ENCODE results near the gene KRT80.

KRT80 gene

DNA sequence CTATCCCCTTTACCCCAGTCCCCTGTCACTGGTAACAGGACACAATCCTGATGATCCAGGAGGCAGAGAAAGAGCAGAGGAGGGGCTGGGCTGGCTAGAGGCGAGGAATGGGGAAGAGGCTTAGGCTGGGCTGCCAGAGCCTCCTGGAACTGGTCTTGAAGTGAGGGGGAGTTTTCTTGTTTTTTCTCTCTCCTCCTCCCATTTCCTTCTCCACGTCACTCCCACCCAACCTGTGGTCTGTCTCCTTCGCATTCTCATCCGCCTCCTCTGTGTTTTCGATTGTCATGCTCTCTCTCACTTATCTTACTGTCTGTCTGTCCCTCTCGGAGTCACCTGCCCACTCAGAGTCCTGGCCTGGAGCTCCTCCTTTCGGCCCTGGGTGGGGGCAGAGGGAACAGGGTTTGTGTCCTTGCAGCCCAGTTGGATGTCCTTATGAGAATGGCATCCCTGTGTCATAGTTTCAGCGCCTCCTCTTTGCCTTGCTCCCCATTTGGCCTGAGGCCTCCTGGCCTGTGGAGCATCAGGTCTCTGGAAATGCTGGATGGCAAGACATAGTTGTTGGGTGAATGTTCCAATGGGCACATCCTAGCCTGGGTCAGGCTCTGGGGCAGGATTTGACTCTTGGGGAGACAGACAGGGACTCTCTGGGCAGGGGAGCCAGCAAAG is 3.4 kb upstream of the KRT80 start:
- Histone ChIP-seq H3K27me3 (ENCODE audit: control insufficient read depth, insufficient read depth, low read length, poor library complexity, severe bottlenecking) (no peaks in the 10 kb centered on the region), H3K27ac (ENCODE audit: insufficient read depth, low read depth, low read length, poor library complexity, severe bottlenecking) (no peak overlapping the region), H3K4me3 (ENCODE audit: insufficient read depth, low read depth, low read length) (no peak overlapping the region), H3K36me3 (ENCODE audit: control insufficient read depth, insufficient read depth, low read length) (no peaks in the 10 kb centered on the region), H3K9me3 (ENCODE audit: control insufficient read depth, low read length) (no peaks in the 10 kb centered on the region), H3K4me1 (ENCODE audit: control insufficient read depth, insufficient read depth, low read length) (peaks cover 27% of the 10 kb centered on the region)
- 79 to 81% methylated on average over 8 of the region's 8 CpGs for WGBS, 2 experiments

- Histone ChIP-seq H3K36me3 (ENCODE audit: control insufficient read depth, insufficient read depth, low read length) (no peaks in the 10 kb centered on the region), H3K27ac (ENCODE audit: insufficient read depth, low read depth, low read length, poor library complexity, severe bottlenecking) (no peak overlapping the region), H3K4me3 (ENCODE audit: insufficient read depth, low read depth, low read length) (no peak overlapping the region), H3K4me1 (ENCODE audit: control insufficient read depth, insufficient read depth, low read length) (peaks cover 15% of the 10 kb centered on the region), H3K9me3 (ENCODE audit: control insufficient read depth, low read length) (no peaks in the 10 kb centered on the region), H3K27me3 (ENCODE audit: control insufficient read depth, insufficient read depth, low read length, poor library complexity, severe bottlenecking) (no peaks in the 10 kb centered on the region)
- WGBS, 2 experiments = 83 to 86% methylated on average over 6 of the region's 6 CpGs
Observed at GRCh38 chr12:52193991-52194390, 2.2 kb upstream of the KRT80 start.

DNA sequence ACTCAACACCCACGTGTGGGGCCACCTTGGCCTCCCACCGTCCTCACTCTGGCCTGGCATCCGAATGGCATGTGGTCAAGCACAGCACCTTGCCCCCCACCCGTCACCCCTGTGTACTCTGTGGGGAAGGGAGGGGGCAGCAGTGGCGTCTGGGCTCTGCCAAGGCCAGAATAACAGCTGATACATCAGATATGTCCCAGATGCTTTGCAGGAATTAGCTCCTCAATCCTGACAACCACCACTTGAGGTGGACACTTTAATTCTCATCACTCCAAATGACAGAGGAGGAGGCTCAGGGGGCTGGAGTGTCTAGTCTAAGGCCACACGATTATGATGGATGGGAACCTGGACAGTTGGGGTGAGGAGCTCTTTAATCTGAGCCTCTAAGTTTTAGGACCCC is 1.7 kb upstream of the KRT80 start:
- Histone ChIP-seq H3K9me3 (ENCODE audit: control insufficient read depth, low read length) (no peaks in the 10 kb centered on the region), H3K4me1 (ENCODE audit: control insufficient read depth, insufficient read depth, low read length) (peaks cover 10% of the 10 kb centered on the region), H3K4me3 (ENCODE audit: insufficient read depth, low read depth, low read length) (no peak overlapping the region), H3K27ac (ENCODE audit: insufficient read depth, low read depth, low read length, poor library complexity, severe bottlenecking) (no peak overlapping the region), H3K27me3 (ENCODE audit: control insufficient read depth, insufficient read depth, low read length, poor library complexity, severe bottlenecking) (no peaks in the 10 kb centered on the region), H3K36me3 (ENCODE audit: control insufficient read depth, insufficient read depth, low read length) (no peaks in the 10 kb centered on the region)
- WGBS, 2 experiments = 91 to 95% methylated on average over 6 of the region's 6 CpGs

DNA sequence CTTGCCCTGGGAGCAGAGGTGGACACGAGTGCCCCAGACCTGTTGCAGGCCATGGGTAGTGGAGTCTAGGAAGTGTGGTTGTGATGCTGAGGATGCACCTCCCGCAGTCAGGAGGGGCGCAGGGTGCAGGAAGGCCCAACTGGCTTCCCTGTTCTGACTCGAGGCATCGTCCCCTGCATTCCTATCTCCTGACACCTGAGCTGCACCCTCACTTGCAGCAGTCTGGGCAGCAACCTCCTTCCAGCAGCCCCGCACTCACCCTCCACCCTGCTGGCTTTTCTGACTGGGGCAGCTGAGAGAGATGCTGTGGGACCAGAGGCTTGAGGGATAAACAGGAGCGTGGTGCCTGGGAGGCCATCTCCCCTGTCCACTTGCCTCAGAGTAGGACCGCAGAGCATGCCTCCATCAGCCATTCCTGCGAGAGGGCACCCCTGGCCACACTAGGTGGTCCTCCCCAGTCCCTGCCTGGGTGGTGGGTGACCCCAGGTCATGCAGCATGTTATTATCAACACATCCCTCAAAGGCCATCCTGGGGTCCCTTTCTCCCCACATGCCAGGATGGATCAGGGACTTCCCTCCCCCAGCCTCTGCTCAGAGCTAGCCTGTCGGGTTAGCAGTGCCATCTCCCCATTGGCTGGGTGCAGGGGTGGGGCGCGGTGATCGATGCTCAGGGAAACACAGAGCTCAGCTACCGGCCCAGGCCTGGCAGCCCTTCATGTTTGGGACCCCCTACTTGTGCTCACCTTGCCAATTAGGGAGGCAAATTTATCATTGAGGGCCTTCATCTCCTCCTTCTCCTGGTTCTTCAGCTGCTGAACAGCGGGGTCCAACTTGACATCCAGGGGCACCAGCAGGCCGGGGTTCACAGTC is 719 bp downstream of the KRT80 start:
- H3K27ac ChIP-seq (ENCODE audit: insufficient read depth, low read depth, low read length, poor library complexity, severe bottlenecking) = no peak overlapping the region

GRCh38 chr12:52189376-52190174 is 2.2 kb downstream of the KRT80 start:
- Histone ChIP-seq H3K4me1 (ENCODE audit: control insufficient read depth, insufficient read depth, low read length) (peaks cover 1% of the 10 kb centered on the region), H3K27ac (ENCODE audit: insufficient read depth, low read depth, low read length, poor library complexity, severe bottlenecking) (no peak overlapping the region), H3K4me3 (ENCODE audit: insufficient read depth, low read depth, low read length) (no peak overlapping the region), H3K27me3 (ENCODE audit: control insufficient read depth, insufficient read depth, low read length, poor library complexity, severe bottlenecking) (no peaks in the 10 kb centered on the region), H3K36me3 (ENCODE audit: control insufficient read depth, insufficient read depth, low read length) (no peaks in the 10 kb centered on the region), H3K9me3 (ENCODE audit: control insufficient read depth, low read length) (no peaks in the 10 kb centered on the region)
- 79 to 84% methylated on average over 3 of the region's 3 CpGs for WGBS, 2 experiments

More for the DNA sequence above, 719 bp downstream of the KRT80 start:
- peaks cover 7% of the 10 kb centered on the region for H3K4me1 ChIP-seq (ENCODE audit: control insufficient read depth, insufficient read depth, low read length)
- H3K9me3 ChIP-seq (ENCODE audit: control insufficient read depth, low read length) = no peaks in the 10 kb centered on the region
- H3K4me3 ChIP-seq (ENCODE audit: insufficient read depth, low read depth, low read length) = no peak overlapping the region
- no peaks in the 10 kb centered on the region for H3K36me3 ChIP-seq (ENCODE audit: control insufficient read depth, insufficient read depth, low read length)
- 87 to 88% methylated on average over 16 of the region's 16 CpGs for WGBS, 2 experiments
- H3K27me3 ChIP-seq (ENCODE audit: control insufficient read depth, insufficient read depth, low read length, poor library complexity, severe bottlenecking) = no peaks in the 10 kb centered on the region

DNA sequence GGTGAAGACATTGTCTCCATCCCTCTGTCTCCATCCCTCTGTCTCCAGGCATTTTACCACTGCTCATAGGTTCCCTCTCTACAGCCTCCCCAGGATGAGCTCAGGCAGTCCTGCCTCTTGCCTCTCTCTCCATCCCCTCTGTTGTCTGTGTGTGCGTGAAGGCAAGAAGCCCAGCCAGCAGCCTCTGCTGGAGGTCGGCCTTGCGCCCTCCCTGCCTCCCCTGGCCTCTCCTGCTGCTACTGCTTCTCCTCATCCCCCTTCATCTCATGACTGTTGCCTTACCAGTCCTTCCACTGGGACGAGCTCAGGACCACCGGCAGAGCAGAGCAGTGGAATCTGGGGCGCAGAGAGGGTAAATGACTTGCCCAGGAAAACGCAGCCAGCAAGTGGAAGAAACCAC is 3.2 kb downstream of the KRT80 start:
- Histone ChIP-seq H3K27me3 (ENCODE audit: control insufficient read depth, insufficient read depth, low read length, poor library complexity, severe bottlenecking) (no peaks in the 10 kb centered on the region), H3K4me3 (ENCODE audit: insufficient read depth, low read depth, low read length) (no peak overlapping the region), H3K9me3 (ENCODE audit: control insufficient read depth, low read length) (no peaks in the 10 kb centered on the region), H3K27ac (ENCODE audit: insufficient read depth, low read depth, low read length, poor library complexity, severe bottlenecking) (no peak overlapping the region), H3K36me3 (ENCODE audit: control insufficient read depth, insufficient read depth, low read length) (no peaks in the 10 kb centered on the region), H3K4me1 (ENCODE audit: control insufficient read depth, insufficient read depth, low read length) (peaks cover 2% of the 10 kb centered on the region)
- 87 to 92% methylated on average over 7 of the region's 7 CpGs for WGBS, 2 experiments

DNA sequence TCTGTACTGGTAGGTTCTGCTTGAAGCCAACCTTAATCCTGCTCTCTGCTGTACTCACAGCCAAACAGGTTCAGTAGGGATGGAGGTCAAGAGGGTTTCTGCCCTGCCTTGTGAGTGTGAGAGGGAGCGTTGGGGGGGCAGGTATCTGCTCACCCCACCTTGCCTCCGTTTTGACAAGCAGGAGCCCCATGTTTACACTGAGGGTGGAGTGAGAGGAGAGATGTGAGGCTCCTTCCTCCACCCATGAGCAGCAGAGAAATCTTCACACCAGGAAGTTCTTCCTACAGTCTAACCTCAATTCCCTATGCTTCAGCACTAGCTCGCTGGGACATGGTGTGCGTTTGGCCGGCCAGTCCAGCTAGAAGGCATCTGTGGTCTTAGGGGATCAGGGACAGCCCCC is 4.2 kb downstream of the KRT80 start:
- H3K27ac ChIP-seq (ENCODE audit: insufficient read depth, low read depth, low read length, poor library complexity, severe bottlenecking) = no peak overlapping the region
- peaks cover 11% of the 10 kb centered on the region for H3K4me1 ChIP-seq (ENCODE audit: control insufficient read depth, insufficient read depth, low read length)
- no peak overlapping the region for H3K4me3 ChIP-seq (ENCODE audit: insufficient read depth, low read depth, low read length)
- no peaks in the 10 kb centered on the region for H3K9me3 ChIP-seq (ENCODE audit: control insufficient read depth, low read length)
- WGBS, 2 experiments = 94% methylated on average over 5 of the region's 5 CpGs
- H3K36me3 ChIP-seq (ENCODE audit: control insufficient read depth, insufficient read depth, low read length) = no peaks in the 10 kb centered on the region
- no peaks in the 10 kb centered on the region for H3K27me3 ChIP-seq (ENCODE audit: control insufficient read depth, insufficient read depth, low read length, poor library complexity, severe bottlenecking)

DNA sequence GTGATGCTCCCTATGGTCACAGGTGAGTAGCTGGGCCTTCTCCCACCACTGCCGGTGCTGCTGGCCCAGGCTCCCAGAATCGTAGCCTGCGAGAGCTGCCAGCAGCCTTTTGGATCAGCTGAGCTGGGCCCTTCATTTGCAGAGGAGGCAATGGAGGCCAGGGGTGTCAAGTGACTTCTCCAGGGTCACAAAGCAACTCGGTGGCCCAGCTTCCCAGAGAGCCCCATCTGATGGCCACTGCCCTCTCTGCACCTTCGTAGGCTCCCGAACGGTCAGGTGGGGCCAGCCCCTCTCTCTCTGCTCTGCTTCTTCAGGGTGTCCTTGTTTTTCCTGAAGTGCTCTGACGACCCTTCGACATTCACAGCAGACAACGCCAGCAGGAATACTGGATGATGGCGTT is 4.6 kb downstream of the KRT80 start:
- WGBS, 2 experiments = 89 to 92% methylated on average over 11 of the region's 11 CpGs
- no peak overlapping the region for H3K27ac ChIP-seq (ENCODE audit: insufficient read depth, low read depth, low read length, poor library complexity, severe bottlenecking)
- no peaks in the 10 kb centered on the region for H3K9me3 ChIP-seq (ENCODE audit: control insufficient read depth, low read length)
- no peak overlapping the region for H3K4me3 ChIP-seq (ENCODE audit: insufficient read depth, low read depth, low read length)
- H3K36me3 ChIP-seq (ENCODE audit: control insufficient read depth, insufficient read depth, low read length) = no peaks in the 10 kb centered on the region
- no peaks in the 10 kb centered on the region for H3K27me3 ChIP-seq (ENCODE audit: control insufficient read depth, insufficient read depth, low read length, poor library complexity, severe bottlenecking)
- H3K4me1 ChIP-seq (ENCODE audit: control insufficient read depth, insufficient read depth, low read length) = peaks cover 15% of the 10 kb centered on the region

DNA sequence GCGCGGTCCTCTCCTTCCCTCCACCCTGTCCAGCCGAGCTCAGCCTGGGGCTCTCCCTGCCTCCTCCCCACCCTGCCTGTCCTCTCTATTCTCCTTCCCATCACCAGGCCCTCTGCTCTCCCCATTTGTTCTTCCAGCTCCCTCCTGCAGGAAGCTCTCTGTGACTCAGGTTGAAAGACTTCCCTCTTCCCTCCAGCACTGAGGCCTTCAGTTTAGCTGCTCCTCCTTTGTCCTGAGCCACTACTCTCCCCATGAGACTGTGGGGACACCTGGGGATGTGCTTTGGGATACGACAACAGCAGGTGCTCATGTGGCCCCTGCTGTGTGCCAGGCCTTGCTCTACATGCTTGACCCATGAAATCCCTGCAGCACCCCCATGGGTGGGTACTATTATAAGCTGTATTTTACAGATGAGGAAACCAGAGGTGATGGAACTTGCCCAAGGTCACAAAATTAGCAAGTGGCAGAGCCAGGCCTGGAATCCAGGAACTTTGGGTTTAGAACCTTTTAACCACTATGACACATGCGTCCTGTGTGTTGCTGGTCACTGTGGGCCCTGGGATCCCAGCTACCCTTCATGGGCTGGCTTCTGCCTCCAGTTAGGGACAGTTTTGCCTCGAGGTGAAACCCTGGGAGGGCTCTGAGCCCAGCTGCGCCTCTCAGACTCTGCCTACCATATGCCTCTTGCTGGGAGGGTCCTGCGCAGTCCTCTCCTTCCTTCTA is 5.5 kb downstream of the KRT80 start:
- Histone ChIP-seq H3K27ac (ENCODE audit: insufficient read depth, low read depth, low read length, poor library complexity, severe bottlenecking) (no peak overlapping the region), H3K27me3 (ENCODE audit: control insufficient read depth, insufficient read depth, low read length, poor library complexity, severe bottlenecking) (no peaks in the 10 kb centered on the region), H3K4me3 (ENCODE audit: insufficient read depth, low read depth, low read length) (no peak overlapping the region), H3K36me3 (ENCODE audit: control insufficient read depth, insufficient read depth, low read length) (no peaks in the 10 kb centered on the region), H3K4me1 (ENCODE audit: control insufficient read depth, insufficient read depth, low read length) (peaks cover 24% of the 10 kb centered on the region), H3K9me3 (ENCODE audit: control insufficient read depth, low read length) (no peaks in the 10 kb centered on the region)
- 74 to 78% methylated on average over 8 of the region's 8 CpGs for WGBS, 2 experiments
